Fibroblast of lung (primary cell): ENCODE results near the gene SLC4A1. TPM values are rescaled to one million over a fixed set of nuclear protein-coding genes. Genes with fewer than 3 reads are reported as not detected.

Experiments used
- DNase-seq, 2 donors: peaks; one replicate each; pipeline versions ENCODE4 v3.0.0 to v3.0.0-alpha.2; 2010; ENCODE audit warnings: low read depth in 2 of 2
- H2AFZ ChIP-seq: 2 replicates; pipeline ENCODE4 v1.5.1; 2012; ENCODE audit warnings: low read length, control low read depth, inconsistent platforms
- H3K27ac ChIP-seq: 2 replicates; pipeline ENCODE4 v1.5.1; 2011; ENCODE audit warnings: low read length, control low read depth; ENCODE audit not compliant: insufficient read depth
- H3K27me3 ChIP-seq: 2 replicates; pipeline ENCODE4 v1.5.1; 2011; ENCODE audit warnings: mild to moderate bottlenecking, low read length; ENCODE audit not compliant: control insufficient read depth, insufficient read depth
- H3K36me3 ChIP-seq: 2 replicates; pipeline ENCODE4 v1.5.1; 2011; ENCODE audit warnings: low read length; ENCODE audit not compliant: control insufficient read depth, insufficient read depth
- H3K4me1 ChIP-seq: 2 replicates; pipeline ENCODE4 v1.5.1; 2011; ENCODE audit warnings: low read length; ENCODE audit not compliant: control insufficient read depth, insufficient read depth; ENCODE audit errors: extremely low read depth
- H3K4me2 ChIP-seq: 2 replicates; pipeline ENCODE4 v1.5.1; 2011; ENCODE audit warnings: low read length, control low read depth; ENCODE audit not compliant: insufficient read depth; ENCODE audit errors: extremely low read depth
- H3K4me3 ChIP-seq, 4 experiments: fragments of 200-600 bp in 1 of 4; sonication (generic) in 1 of 4; replicated peaks in 1 of 4; 2 replicates each; pipeline ENCODE4 v1.5.1; 2011 to 2016; ENCODE audit warnings: low read length in 4 of 4, low read depth in 3 of 4, mild to moderate bottlenecking in 3 of 4, control low read depth in 2 of 4, inconsistent platforms in 1 of 4, mixed read lengths in 1 of 4; ENCODE audit not compliant: insufficient read depth in 1 of 4; ENCODE audit errors: control extremely low read depth in 1 of 4
- H3K79me2 ChIP-seq: 2 replicates; pipeline ENCODE4 v1.5.1; 2012; ENCODE audit warnings: mild to moderate bottlenecking, low read length, inconsistent platforms; ENCODE audit not compliant: control insufficient read depth, insufficient read depth
- H3K9ac ChIP-seq: 2 replicates; pipeline ENCODE4 v1.5.1; 2011; ENCODE audit warnings: mild to moderate bottlenecking, low read length, control low read depth; ENCODE audit not compliant: insufficient read depth
- H3K9me3 ChIP-seq: 2 replicates; pipeline ENCODE4 v1.5.1; 2012; ENCODE audit warnings: low read depth, low read length; ENCODE audit not compliant: control insufficient read depth, insufficient read depth
- H4K20me1 ChIP-seq: 2 replicates; pipeline ENCODE4 v1.5.1; 2011; ENCODE audit warnings: low read length; ENCODE audit not compliant: control insufficient read depth, insufficient read depth; ENCODE audit errors: extremely low read depth
- CTCF ChIP-seq, 2 donors: IDR thresholded peaks in 1 of 2; conservative IDR thresholded peaks in 1 of 2; 1 replicate in 1 of 2; 2 replicates in 1 of 2; pipeline ENCODE4 v1.5.1; 2011 to 2012; ENCODE audit warnings: low read length in 2 of 2, control low read depth in 1 of 2, inconsistent platforms in 1 of 2, low read depth in 1 of 2, mild to moderate bottlenecking in 1 of 2
- EZH2 ChIP-seq: IDR thresholded peaks from 2 replicates; pipeline ENCODE4 v1.5.1; 2012; ENCODE audit warnings: low read length, control low read depth, mild to moderate bottlenecking; ENCODE audit errors: missing control alignments
- polyA plus RNA-seq, 2 donors: library from polyadenylated mRNA; depleted of rRNA in 1 of 2; stranded (reverse) in 1 of 2; unstranded in 1 of 2; fragments of >200 nt; gene quantifications; 2 replicates each; pipeline ENCODE4 v1.2.1, GENCODE V29; 2011 to 2012; ENCODE audit warnings: missing spikeins in 1 of 2
- total RNA-seq: library from RNA; depleted of rRNA; stranded (reverse); fragments of >200 nt; gene quantifications from 2 replicates; pipeline ENCODE4 v1.2.1, GENCODE V29; 2014

SLC4A1 gene
- total and polyA plus RNA-seq, 2 donors (not counting 1 experiment from before 2014, with no cell fraction given): not detected

GRCh38 chr17:44314869-44315661 lies 47.1 kb upstream of the SLC4A1 start:
- H3K36me3 ChIP-seq: peaks cover 3% of the 10 kb centered on the region
- H3K79me2 ChIP-seq: no peaks in the 10 kb centered on the region
- TF ChIP-seq CTCF (conservative IDR thresholded peaks at IDR 0.05 in 1 of 2, IDR thresholded peaks at IDR 0.05 in 1 of 2; ENCODE audit: low read depth in 1 of 2, low read length in 2 of 2): no peak
- TF ChIP-seq EZH2: peak; percentile 77
- H3K27me3 ChIP-seq: peaks cover 29% of the 10 kb centered on the region
- no peaks in the 10 kb centered on the region for H3K9me3 ChIP-seq
- peak overlapping the region; percentile 35 for H3K4me2 ChIP-seq
- no peak overlapping the region for H3K9ac ChIP-seq
- no peaks in the 10 kb centered on the region for H4K20me1 ChIP-seq
- peak overlapping the region in 1 of 4 experiments; percentile 30 for H3K4me3 ChIP-seq
- no peak overlapping the region for H3K27ac ChIP-seq
- DNase-seq: no peak
- no peak overlapping the region for H2AFZ ChIP-seq
- H3K4me1 ChIP-seq: no peaks in the 10 kb centered on the region

GRCh38 chr17:44314524-44314868 lies 46.6 kb upstream of the SLC4A1 start:
- Histone ChIP-seq H3K79me2 (no peaks in the 10 kb centered on the region), H3K4me2 (no peak overlapping the region), H3K9ac (no peak overlapping the region), H3K4me3 (no peak overlapping the region), H4K20me1 (no peaks in the 10 kb centered on the region), H3K9me3 (no peaks in the 10 kb centered on the region), H3K4me1 (no peaks in the 10 kb centered on the region), H3K27me3 (peaks cover 29% of the 10 kb centered on the region), H3K27ac (no peak overlapping the region), H2AFZ (no peak overlapping the region), H3K36me3 (no peaks in the 10 kb centered on the region)
- DNase-seq: no peak
- TF ChIP-seq EZH2 (no peak), CTCF (conservative IDR thresholded peaks at IDR 0.05 in 1 of 2, IDR thresholded peaks at IDR 0.05 in 1 of 2; ENCODE audit: low read depth in 1 of 2, low read length in 2 of 2) (no peak)

GRCh38 chr17:44314031-44314430 lies 46.1 kb upstream of the SLC4A1 start:
- DNase-seq: no peak
- H3K27me3 ChIP-seq: peaks cover 29% of the 10 kb centered on the region
- no peak overlapping the region for H2AFZ ChIP-seq
- H3K4me1 ChIP-seq: no peaks in the 10 kb centered on the region
- H3K36me3 ChIP-seq: no peaks in the 10 kb centered on the region
- no peak overlapping the region for H3K9ac ChIP-seq
- no peaks in the 10 kb centered on the region for H3K79me2 ChIP-seq
- no peak overlapping the region for H3K4me2 ChIP-seq
- H3K9me3 ChIP-seq: no peaks in the 10 kb centered on the region
- H4K20me1 ChIP-seq: no peaks in the 10 kb centered on the region
- no peak overlapping the region for H3K4me3 ChIP-seq
- H3K27ac ChIP-seq: no peak overlapping the region
- TF ChIP-seq CTCF (conservative IDR thresholded peaks at IDR 0.05 in 1 of 2, IDR thresholded peaks at IDR 0.05 in 1 of 2; ENCODE audit: low read depth in 1 of 2, low read length in 2 of 2) (no peak), EZH2 (no peak)
